ENCODE data around the gene KCTD2.
A peak's percentile ranks its signal among the peaks of the same experiment; 100 is the strongest.
"Not testable (repeated sequence)": the region's sequence is repeated elsewhere in the genome, so short reads cannot be mapped to it uniquely, and the experiment has no call there.

KCTD2 gene

GRCh38 chr17:75019710-75020109 lies 27.3 kb upstream of the KCTD2 start:
- peak in 4 of 51 donors; percentile 11 to 57 (median 28) for DNase-seq

- peak in 20 of 51 donors; percentile 7 to 76 (median 36) for DNase-seq
Observed at GRCh38 chr17:75020331-75021110, 26.5 kb upstream of the KCTD2 start.

DNA sequence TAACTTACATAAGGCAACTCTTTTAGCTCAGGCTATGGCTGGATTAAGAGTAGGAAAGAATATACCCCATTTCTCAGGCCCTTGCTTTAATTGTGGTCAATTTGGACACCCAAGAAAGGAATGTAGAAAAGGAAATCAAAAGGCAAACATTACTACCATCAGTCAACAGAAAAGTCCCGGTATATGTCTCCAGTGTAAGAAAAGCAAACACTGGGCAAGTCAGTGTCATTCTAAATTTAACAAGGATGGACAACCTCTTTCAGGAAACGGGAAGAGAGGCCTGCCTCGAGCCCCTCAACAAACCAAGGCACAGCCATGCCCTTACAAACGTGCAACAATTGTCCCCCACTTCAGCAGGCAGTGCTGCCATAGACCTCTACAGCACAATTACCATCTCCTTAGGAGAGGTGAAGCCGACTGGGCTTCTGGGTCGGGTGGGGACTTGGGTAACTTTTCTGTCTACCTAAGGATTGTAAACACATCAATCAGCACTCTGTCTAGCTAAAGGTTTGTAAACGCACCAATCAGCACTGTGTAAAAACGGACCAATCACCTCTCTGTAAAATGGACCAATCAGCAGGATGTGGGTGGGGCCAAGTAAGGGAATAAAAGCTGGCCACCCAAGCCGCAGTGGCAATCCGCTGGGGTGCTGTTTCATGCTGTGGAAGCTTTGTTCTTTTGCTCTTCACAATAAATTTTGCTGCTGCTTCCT lies 22.2 kb upstream of the KCTD2 start:
- no peak for DNase-seq

GRCh38 chr17:75025398-75025734 lies 21.7 kb upstream of the KCTD2 start:
- DNase-seq: not testable (repeated sequence)

DNA sequence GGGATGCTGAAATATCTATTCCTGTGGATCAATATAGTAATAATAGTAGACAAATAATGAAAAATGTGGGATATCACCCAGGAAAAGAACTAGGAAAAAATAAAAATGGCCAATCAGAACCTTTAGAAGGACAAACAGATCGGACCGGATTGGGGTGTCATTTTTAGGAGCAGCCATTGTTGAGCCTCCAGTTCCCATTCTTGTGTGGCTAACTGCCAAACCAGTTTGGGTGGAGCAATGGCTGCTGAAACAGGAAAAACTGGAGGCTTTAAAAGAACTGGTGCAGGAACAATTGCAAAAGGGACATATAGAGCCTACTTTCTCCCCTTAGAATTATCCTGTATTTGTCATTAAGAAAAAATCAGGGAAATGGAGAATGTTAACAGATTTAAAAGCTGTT lies 20.4 kb upstream of the KCTD2 start:
- DNase-seq: not testable (repeated sequence)

DNA sequence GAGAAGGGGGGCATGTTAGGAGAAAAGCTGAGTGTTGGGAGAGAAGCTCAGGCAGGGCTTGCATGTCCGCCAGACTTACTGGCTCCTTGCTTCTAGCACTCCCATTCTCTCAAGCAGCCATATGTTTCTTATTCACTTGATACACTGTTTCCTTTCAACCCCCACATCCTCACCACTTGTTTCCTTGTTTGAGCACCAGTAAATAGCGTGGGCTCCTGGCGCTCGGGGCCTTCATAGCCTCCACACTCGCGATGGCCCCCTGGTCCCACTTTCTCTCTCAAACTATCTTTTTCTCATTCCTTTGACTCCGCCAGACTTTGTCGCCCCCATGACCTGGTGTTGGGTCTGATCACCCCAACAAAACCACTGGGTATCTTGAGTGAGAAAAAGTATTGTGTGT lies 16.9 kb upstream of the KCTD2 start:
- DNase-seq: no peak

DNA sequence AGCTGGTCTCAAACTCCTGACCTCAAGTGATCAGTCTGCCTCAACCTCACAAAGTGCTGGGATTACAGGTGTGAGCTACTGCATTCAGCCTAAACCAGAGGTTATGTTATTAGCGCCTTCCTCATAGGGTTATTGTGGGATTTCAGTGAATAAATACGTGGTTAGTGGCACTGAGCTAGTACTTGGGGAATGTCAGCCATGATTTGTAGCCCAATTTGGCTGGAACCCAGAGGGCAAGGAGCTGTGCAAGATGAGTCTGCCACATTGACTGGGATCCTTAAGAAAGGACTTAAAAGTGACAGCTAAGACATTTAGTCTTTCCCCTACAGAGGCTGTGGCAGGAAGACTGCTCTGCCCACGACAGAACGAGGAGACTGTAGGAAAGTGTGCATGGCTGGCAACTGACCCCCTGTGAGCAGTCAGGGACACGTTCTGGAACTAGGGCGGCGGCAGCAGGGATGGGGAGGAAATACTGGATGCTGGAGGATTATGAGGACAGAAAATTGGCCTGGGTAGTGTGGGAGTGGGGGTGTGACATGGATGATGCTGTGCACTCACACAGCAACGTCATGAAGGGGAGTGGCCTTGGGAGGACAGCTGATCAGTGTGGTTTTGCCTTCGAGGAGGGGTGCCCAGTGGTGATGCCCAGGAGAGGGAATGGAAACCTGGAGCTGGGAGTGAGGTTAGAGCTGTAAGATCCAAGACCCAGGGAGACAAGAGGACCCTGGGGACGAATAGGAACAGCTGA lies 14.9 kb upstream of the KCTD2 start:
- peak; percentile 18 to 93 (median 75) for DNase-seq

GRCh38 chr17:75032720-75033280 lies 14.2 kb upstream of the KCTD2 start:
- peak in 7 of 51 donors; percentile 33 to 58 (median 45) for DNase-seq

DNA sequence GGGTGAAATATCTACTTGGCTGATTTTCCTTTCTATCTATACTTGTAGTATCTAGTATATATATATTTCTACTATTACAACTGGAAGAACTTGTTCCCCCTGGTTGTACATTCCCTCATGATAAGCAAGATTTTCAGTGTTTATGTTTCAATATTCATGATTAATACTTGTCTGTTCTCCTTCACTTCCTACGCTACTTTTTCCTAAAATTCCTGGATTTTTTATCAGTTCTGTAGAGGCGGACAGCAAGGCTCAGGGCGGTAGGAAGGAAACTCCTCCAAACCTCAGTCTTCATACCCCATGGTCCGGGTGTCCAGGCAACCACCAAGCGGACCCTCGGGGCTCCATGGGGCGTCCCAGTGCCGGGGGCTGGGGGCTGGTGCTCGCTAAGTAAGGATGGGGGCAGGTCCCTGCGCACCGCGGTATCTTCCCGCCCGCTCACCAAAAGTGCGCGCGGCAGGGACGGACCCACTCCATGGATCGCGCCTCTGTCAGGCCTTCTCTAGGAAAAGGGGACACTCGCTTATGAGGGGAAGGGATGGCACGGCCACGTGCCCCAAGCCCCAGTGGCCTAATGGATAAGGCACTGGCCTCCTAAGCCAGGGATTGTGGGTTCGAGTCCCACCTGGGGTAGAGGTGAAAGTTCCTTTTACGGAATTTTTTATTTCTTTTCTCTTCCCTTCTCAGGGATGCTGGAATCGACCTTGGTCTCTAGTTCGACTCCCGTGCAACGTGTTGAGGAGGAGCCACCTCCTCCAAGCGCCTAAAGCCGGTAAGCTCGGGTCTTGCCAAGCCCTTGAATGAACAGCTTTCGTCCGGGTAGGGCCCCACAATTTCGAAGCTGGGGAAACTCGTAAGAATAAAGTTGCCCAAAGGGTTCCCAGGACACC lies 13.4 kb upstream of the KCTD2 start:
- DNase-seq: peak; percentile 43 to 95 (median 82)

GRCh38 chr17:75034236-75034908 lies 12.7 kb upstream of the KCTD2 start:
- DNase-seq: peak; percentile 43 to 92 (median 74)

- DNase-seq: peak in 11 of 51 donors; percentile 5 to 33 (median 24)
Observed at GRCh38 chr17:75036643-75037268, 10.3 kb upstream of the KCTD2 start.

GRCh38 chr17:75039238-75039637 lies 7.8 kb upstream of the KCTD2 start:
- DNase-seq: no peak

DNA sequence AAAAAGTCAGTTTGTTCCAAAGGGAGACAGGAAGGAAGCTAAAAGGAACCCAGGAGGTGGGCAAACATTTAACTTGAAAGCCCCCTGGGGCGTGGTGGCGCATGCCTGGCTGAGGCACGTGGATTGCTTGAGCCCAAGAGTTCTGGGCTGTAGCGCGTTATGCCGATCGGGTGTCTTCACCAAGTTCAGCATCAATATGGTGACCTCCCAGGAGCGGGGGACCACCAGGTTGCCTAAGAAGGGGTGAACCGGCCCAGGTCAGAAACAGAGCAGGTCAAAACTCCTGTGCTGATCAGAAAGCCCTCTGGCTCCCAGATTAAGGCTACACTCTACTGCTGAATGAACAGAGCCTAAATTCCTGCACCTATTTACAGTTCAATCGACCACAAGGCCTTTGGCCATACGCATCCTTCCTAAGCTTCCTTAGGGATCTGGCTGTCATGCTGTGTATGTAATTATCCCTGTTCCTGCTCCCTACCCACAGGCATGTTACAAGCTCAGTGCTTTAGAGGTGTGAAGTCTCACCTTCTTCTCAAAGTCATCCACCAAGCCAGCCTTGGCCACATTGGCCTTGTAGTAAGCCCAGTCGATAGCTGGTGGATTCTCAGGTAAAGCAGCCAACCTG lies 5.3 kb upstream of the KCTD2 start:
- DNase-seq: no peak

GRCh38 chr17:75043789-75044188 lies 3.2 kb upstream of the KCTD2 start:
- not testable (repeated sequence) for DNase-seq

DNA sequence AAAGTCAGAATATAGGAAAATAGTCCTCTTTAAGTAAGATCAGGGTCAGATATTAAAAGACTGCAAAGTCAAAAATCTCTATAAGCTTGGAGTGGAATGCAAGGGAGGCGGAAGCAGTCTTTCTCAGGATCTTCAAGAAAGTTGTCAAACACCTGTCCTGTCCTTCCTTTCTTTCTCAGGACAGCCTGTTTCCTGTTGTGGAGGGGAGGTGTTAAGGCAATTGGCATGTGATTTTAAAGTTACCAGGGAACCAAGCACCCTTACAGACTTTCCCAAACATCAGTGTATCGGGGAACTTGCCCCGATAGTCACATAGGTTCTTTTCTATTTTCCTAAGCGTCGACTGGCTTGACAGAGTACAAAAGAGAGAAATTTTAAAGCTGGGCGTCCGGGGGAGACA lies 2.3 kb upstream of the KCTD2 start:
- no peak for DNase-seq

DNA sequence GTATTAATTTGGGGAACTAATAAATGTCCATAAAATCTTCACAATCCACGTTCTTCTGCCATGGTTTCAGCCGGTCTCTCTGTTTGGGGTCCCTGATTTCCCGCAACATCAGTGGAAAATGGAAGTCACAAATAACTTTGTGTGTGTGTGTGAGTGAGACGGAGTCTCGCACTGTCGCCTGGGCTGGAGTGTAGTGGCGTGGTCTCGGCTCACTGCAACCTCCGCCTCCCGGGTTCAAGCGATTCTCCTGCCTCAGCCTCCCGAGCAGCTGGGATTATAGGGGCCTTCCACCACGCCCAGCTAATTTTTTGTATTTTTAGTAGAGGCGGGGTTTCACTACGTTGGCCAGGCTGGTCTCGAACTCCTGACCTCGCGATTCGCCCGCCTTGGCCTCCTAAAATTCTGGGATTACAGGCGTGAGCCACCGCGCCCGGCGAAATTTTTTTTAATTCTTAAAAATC lies 1.0 kb upstream of the KCTD2 start:
- DNase-seq: not testable (repeated sequence)

DNA sequence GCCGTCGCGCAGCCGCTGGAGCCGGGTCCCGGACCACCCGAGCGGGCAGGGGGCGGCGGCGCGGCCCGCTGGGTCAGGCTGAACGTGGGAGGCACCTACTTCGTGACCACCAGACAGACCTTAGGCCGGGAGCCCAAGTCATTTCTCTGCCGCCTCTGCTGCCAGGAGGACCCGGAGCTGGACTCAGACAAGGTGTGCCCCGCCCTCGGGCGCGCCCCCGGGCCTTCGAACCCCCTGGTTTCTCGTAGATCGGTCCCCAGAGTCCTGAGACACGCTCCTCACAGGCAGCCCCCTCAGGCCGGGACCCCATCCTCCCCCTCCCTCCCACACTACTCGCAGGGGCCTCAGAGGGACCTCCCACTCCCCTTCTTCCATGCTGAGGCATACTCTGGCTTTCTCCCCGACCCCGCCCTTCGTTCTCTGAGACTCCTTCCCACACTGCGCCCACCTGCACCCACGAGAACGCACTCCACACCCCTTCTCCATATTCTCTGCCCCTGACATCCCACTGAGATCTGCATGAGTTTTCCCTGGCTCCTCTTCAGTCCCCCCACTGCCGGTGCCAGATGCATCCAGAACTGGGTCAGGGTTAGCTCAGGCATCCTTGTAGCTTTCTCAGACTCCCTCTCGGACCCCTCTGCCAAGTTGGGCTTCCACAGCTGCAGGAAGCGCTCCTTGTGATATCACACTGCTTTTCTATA lies 523 bp downstream of the KCTD2 start:
- peak in 16 of 51 donors; percentile 17 to 58 (median 38) for DNase-seq

DNA sequence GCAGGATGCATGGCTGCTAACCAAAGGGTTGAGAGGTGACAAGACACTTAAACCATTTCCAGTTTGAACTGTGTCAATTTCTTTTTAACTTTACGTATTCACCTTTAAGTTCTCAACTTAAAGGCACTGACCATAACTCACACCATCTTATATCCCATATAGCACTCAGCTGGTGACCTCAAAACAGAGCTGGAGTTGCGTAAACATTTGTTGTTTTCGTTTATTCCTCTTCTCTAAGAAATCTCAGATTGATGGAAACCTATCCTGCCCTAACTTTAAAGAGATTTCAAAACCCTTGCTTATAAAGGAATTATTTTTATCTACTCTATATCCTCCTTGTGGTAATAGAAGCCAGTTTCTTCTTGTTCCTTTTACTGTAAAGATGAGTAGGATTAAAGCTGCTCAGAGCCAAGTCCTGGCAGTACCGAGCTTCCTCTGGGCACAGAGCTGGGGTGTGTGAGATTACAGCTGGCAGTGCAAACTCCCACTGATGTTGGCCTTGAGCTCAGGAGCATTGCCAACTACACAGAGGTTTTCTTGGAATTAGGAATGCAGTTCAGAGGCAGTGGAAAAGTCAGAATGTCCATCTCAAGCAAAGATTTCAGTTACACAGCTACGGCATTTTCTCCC lies 1.3 kb downstream of the KCTD2 start:
- peak in 11 of 51 donors; percentile 2 to 45 (median 26) for DNase-seq

Measured in hypothalamus (tissue), 51 donors.